ENCODE measurements around the gene TLE3.
"Not testable (repeated sequence)": the region's sequence is repeated elsewhere in the genome, so short reads cannot be mapped to it uniquely, and the experiment has no call there.

DNA sequence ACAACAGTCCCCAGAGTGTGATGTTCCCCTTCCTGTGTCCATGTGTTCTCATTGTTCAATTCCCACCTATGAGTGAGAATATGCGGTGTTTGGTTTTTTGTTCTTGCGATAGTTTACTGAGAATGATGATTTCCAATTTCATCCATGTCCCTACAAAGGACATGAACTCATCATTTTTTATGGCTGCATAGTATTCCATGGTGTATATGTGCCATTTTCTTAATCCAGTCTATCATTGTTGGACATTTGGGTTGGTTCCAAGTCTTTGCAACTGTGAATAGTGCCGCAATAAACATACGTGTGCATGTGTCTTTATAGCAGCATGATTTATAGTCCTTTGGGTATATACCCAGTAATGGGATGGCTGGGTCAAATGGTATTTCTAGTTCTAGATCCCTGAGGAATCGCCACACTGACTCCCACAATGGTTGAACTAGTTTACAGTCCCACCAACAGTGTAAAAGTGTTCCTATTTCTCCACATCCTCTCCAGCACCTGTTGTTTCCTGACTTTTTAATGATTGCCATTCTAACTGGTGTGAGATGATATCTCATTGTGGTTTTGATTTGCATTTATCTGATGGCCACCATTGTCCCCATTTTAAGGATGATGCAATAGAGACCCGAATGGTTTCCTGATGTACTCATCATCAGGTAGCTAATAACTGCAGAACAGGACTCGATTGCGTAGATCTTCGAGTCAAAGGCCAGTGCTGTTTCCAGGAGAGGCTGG is 15.0 kb upstream of the TLE3 start:
- TF ChIP-seq, protein P1, sequence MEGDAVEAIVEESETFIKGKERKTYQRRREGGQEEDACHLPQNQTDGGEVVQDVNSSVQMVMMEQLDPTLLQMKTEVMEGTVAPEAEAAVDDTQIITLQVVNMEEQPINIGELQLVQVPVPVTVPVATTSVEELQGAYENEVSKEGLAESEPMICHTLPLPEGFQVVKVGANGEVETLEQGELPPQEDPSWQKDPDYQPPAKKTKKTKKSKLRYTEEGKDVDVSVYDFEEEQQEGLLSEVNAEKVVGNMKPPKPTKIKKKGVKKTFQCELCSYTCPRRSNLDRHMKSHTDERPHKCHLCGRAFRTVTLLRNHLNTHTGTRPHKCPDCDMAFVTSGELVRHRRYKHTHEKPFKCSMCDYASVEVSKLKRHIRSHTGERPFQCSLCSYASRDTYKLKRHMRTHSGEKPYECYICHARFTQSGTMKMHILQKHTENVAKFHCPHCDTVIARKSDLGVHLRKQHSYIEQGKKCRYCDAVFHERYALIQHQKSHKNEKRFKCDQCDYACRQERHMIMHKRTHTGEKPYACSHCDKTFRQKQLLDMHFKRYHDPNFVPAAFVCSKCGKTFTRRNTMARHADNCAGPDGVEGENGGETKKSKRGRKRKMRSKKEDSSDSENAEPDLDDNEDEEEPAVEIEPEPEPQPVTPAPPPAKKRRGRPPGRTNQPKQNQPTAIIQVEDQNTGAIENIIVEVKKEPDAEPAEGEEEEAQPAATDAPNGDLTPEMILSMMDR (IDR thresholded peaks at IDR 0.05): not testable (repeated sequence)
- TF ChIP-seq POLR2A (IDR thresholded peaks at IDR 0.05): not testable (repeated sequence)
